Myocyte (in vitro differentiated cells): Measurements from ENCODE around the gene IPO11. TPM values are rescaled to one million over a fixed set of nuclear protein-coding genes. Genes with fewer than 3 reads are reported as not detected.
A peak's percentile ranks its signal among the peaks of the same experiment; 100 is the strongest.

ENCODE experiments used
- DNase-seq: peaks from one replicate; pipeline ENCODE4 v3.0.0-alpha.2; 2012; ENCODE audit warnings: low read depth
- total RNA-seq: library from RNA; depleted of rRNA; stranded (reverse); fragments of >200 nt; gene quantifications from 2 replicates; pipeline ENCODE4 v1.2.3, GENCODE V29; 2014

IPO11 gene
- total RNA-seq, 1 donor from 2014 or later, result 21.7 TPM

- DNase-seq, result no peak
Observed at GRCh38 chr5:62568800-62569432, 156.4 kb downstream of the IPO11 start.

DNA sequence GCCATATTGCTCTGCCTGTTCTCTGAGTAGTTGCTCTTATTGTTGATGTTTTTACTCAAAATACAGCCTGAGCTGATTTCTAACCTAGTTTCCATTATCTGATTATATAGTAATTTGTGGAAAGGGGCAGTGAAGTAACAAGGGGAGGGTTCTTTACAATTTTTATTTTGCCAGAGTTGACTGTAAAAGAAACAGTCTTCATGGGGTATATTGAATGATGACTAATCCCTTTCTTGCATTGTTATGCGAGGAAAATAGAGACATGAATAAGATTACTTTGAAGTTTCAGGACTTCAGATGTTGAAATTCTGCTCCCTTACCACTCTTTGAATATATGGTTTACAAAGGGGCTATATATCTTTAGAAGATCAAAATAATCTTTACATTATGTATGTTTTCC lies 156.9 kb downstream of the IPO11 start:
- DNase-seq, result no peak

DNA sequence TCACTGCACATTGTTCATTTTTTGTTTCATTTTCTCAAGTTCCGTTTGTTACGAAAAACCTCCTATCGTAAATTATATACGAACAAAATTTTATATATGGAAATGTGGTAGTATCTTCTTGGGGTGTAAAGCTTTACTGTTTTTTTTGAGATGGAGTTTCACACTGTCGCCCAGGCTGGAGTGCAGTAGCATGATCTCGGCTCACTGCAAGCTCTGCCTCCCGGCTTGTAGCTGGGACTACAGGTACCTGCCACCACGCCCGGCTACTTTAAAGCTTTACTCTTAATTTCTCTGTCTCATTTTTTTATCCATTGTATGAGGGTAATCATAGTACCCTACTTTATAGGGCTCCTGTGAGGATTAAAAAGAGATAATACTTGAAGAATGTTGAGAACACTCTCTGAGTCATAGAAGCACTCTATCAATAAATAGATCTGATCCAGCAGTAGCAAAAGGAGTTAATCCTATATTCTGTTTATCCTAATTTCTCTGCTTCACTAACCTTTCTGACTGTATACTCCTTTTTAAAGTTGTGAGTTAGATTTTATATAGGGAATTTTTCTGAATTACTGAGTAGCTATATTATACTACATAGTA lies 160.5 kb downstream of the IPO11 start:
- no peak for DNase-seq

GRCh38 chr5:62574599-62574998 lies 162.0 kb downstream of the IPO11 start:
- no peak for DNase-seq

GRCh38 chr5:62575066-62575465 lies 162.5 kb downstream of the IPO11 start:
- no peak for DNase-seq

GRCh38 chr5:62575489-62575888 lies 162.9 kb downstream of the IPO11 start:
- DNase-seq, result no peak

DNA sequence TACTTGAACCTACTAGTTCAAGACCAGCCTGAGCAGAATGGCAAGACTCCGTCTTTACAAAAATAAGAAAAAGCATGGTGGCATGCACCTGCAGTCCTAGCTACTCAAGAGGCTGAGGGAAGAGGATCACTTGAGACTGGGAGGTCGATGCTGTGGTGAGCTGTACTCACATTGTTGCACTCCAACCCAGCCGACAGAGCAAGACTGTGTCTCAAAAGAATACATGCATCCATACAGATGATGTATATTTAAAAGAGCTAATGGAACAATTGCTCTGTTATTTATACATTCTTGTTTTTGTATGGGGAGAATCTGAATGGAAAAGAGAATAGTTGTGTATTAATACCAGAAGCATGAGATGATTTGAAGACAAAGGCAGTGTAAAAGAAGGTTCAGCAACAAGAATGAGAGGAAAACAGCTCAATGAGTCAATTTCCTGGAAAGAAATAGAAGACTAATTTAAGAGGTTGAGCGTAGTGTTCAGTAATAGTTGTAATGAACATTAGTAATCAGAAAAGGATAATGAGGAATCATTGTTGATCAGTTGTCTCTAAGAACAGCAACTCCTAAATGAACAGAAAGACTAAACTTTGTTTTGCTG lies 164.1 kb downstream of the IPO11 start:
- no peak for DNase-seq

GRCh38 chr5:62577488-62577887 lies 164.9 kb downstream of the IPO11 start:
- no peak for DNase-seq

- peak; percentile 5 for DNase-seq
Observed at GRCh38 chr5:62578540-62578939, 166.0 kb downstream of the IPO11 start, which contains the start of gene LRRC70. Gene LRRC70 (plus strand): TSS chr5:62578819. CDS start chr5:62579439, 620 bp downstream.

DNA sequence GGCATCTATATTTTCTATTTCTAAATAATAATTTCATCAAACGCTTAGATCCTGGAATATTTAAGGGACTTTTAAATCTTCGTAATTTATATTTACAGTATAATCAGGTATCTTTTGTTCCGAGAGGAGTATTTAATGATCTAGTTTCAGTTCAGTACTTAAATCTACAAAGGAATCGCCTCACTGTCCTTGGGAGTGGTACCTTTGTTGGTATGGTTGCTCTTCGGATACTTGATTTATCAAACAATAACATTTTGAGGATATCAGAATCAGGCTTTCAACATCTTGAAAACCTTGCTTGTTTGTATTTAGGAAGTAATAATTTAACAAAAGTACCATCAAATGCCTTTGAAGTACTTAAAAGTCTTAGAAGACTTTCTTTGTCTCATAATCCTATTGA lies 167.2 kb downstream of the IPO11 start:
- DNase-seq, result no peak

DNA sequence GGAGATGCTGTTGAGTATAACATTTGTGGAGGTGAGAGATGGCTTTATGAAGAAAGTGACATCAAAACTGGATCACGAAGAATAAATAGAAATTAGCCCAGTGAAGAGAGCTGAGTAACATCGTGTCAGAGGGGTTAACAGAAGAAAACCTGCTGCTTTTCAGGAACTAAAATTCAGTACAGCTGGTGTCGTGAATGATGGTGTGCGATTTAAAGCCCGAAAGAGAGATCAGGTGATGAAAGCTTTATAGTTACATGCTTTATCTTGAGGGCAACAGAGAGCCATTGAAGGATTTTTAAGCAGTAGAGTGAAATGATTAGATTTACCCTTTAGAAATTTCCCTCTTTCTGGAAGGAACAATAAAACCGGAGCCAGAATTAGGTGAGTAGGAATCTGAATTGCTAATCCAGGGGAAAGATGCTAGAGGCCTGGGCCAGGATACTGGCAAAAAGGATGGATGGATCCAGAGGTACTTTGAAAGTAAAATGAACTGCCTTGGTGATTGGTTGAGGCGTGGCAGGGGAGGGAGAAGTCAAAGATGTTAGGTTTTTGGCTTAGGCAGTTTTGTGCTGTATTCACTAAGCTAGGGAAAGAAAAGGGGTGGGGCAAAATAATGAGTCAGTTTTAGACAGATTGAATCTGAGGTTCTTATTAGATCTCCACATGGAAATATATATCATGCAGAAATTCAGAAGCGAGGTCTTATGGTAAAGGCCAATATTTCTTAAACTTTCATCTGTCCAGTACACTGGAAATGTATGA lies 169.5 kb downstream of the IPO11 start:
- DNase-seq, result no peak

GRCh38 chr5:62584391-62584790 lies 171.8 kb downstream of the IPO11 start:
- no peak for DNase-seq

DNA sequence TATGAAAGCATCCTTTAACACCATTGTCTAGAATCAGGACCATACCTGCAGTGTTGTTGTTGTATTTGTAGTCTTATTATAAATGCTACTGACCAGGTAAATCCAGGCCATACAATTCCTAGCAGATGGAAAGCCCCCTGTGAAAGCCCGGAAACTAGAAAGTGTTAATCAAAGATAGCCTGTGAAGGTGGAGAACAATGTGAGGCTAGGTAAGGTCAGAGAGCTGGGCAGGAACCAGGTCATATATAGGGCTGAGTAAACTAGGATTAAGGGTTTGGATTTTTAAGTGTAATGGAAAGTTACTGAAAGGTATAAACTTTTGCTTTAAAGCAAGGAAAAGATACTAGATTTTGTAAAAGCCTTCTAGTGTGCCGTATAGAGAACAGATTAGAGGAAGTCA lies 172.7 kb downstream of the IPO11 start:
- no peak for DNase-seq

DNA sequence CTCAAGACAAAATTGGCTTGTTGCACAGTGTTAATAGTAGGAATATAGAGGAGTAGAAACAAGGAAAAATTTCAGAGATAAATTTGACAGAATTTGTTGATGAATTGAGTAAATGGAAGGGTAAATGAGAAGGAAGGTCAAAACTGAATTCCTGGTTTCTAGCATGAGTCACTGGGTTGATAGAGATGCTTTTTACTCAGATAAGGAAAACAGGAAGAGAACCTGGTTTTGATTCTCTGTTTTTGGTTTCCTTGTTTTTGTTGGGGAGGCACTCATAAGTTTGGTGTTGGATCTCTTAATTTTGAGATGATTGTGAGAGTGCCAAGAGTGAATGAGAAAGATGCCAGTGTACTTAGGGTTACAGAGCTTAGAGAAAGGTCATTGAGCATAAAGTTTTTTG lies 173.2 kb downstream of the IPO11 start:
- DNase-seq, result no peak

- peak; percentile 4 for DNase-seq
Observed at GRCh38 chr5:62587737-62588136, 175.2 kb downstream of the IPO11 start.

- DNase-seq, result no peak
Observed at GRCh38 chr5:62588668-62589067, 176.1 kb downstream of the IPO11 start.

DNA sequence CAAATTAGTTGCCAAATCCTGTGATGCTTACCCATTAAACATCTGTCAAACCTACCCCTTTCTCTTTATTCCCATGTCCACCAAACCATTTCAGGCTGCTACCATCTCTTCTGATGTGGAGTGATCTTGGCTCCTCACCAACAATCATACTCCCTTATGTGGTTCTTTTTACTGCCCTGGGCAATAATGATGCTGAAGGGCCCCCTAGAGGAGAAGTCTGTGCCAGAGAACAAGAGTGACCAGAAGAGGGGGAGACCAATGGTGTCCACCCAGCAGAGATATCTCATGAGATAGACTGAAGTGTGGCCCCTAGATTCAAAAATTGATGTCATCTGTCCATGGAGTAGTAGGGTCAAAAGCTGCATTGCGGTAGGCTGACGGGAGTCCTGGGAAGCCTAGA lies 176.9 kb downstream of the IPO11 start:
- DNase-seq, result no peak

- no peak for DNase-seq
Observed at GRCh38 chr5:62590387-62590786, 177.8 kb downstream of the IPO11 start.

DNA sequence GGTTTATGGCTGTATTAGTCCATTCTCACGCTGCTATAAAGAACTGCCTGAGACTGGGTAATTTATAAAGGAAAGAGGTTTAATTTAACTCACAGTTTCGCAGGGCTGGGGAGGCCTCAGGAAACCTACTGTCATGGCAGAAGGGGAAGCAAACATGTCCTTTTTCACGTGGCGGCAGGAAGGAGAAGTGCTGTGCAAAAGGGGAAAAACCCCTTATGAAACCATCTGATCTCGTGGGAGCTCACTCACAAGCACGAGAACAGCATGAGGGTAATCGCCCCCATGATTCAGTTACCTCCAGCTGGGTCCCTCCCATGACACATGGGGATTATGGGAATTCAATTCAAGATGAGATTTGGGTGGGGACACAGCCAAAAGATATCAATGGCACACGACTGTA lies 180.0 kb downstream of the IPO11 start:
- no peak for DNase-seq

GRCh38 chr5:62593331-62593730 lies 180.8 kb downstream of the IPO11 start:
- DNase-seq, result peak; percentile 24

- DNase-seq, result no peak
Observed at GRCh38 chr5:62594364-62594984, 181.9 kb downstream of the IPO11 start.

- peak; percentile 9 for DNase-seq
Observed at GRCh38 chr5:62596096-62596495, 183.5 kb downstream of the IPO11 start.
